Mesodermal cell (in vitro differentiated cells): ENCODE data around the gene IZUMO3. TPM values are rescaled to one million over a fixed set of nuclear protein-coding genes. Genes with fewer than 3 reads are reported as not detected.
"Not testable (repeated sequence)": the region's sequence is repeated elsewhere in the genome, so short reads cannot be mapped to it uniquely, and the experiment has no call there.

Source experiments
- H3K27ac ChIP-seq: 2 replicates; pipeline ENCODE4 v1.7.0; 2013; ENCODE audit warnings: mild to moderate bottlenecking, low read depth, low read length, moderate library complexity; ENCODE audit not compliant: severe bottlenecking
- H3K36me3 ChIP-seq: 2 replicates; pipeline ENCODE4 v1.7.1; 2013; ENCODE audit warnings: mild to moderate bottlenecking, low read length, moderate library complexity; ENCODE audit not compliant: control insufficient read depth, insufficient read depth
- H3K4me1 ChIP-seq: one replicate; pipeline ENCODE4 v1.7.1; 2013; ENCODE audit warnings: mild to moderate bottlenecking, low read length; ENCODE audit not compliant: insufficient read depth, control insufficient read depth, poor library complexity, severe bottlenecking
- H3K4me3 ChIP-seq: 2 replicates; pipeline ENCODE4 v1.7.0; 2013; ENCODE audit warnings: low read length, control low read depth, mild to moderate bottlenecking; ENCODE audit not compliant: insufficient read depth, poor library complexity, severe bottlenecking; ENCODE audit errors: extremely low read depth
- H3K9me3 ChIP-seq: 2 replicates; pipeline ENCODE4 v1.7.1; 2013; ENCODE audit warnings: mild to moderate bottlenecking, low read length, moderate library complexity; ENCODE audit not compliant: control insufficient read depth
- WGBS, 2 experiments: methylation state at CpG; one replicate each; pipeline ENCODE4 v1.1.5; 2013; ENCODE audit warnings: missing lambda C conversion rate in 2 of 2; ENCODE audit not compliant: insufficient coverage in 2 of 2; 5-methylcytosine and 5-hydroxymethylcytosine counted together
- polyA plus RNA-seq, 2 experiments: library from polyadenylated mRNA; stranded (reverse); fragments of 50-300 nt; gene quantifications; one replicate each; pipeline ENCODE4 v1.2.3, GENCODE V29; 2013

The IZUMO3 gene, protein sequence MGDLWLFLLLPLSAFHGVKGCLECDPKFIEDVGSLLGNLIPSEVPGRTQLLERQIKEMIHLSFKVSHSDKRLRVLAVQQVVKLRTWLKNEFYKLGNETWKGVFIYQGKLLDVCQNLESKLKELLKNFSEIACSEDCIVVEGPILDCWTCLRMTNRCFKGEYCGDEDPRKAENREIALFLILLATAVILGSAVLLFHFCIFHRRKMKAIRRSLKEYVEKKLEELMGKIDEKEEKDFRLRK
- polyA plus RNA-seq (2013, experiment 1 of 2) = not detected
- polyA plus RNA-seq (2013, experiment 2 of 2) = not detected

DNA sequence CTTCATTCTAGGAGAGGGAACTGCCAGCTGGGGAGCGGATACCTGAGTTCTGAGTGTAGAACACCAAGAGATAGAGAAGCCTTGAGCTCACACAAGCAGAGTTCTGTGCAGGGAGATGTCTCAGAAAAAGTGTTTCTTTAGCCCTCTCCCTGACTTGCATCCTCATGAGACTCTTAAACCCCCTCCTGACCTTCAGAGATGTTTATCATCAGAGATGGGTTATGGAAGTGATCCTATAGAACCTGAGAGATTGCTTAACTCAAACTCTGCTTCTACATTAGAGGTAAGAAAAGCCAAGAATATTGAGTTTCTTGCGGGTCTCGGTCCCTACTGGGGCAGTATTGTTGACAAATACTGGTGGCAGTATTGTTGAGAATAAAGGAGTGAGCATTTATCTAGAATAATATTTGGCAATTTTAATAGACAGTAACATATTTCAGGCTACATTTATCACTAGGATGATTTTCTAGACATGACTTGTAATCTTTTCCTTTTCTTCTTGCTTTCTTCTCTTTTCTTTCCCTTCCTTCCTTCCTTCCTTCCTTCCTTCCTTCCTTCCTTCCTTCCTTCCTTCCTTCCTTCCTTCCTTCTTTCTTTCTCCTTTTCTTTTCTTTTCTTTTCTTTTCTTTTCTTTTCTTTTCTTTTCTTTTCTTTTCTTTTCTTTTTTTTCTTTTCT is at the start of gene IZUMO3:
IZUMO3 (minus strand) TSS at position 51 of the 676 bp plus-strand sequence. CDS start 248 bp downstream, outside the sequence.
- H3K9me3 ChIP-seq = no peaks in the 10 kb centered on the region
- no CpG with 5 or more reads among the region's 3 CpGs for WGBS, 2 experiments
- H3K4me1 ChIP-seq = no peaks in the 10 kb centered on the region
- no peak within 1 kb of the TSS for H3K4me3 ChIP-seq
- no peak within 1 kb of the TSS for H3K27ac ChIP-seq
- H3K36me3 ChIP-seq = no peaks in the 10 kb centered on the region

DNA sequence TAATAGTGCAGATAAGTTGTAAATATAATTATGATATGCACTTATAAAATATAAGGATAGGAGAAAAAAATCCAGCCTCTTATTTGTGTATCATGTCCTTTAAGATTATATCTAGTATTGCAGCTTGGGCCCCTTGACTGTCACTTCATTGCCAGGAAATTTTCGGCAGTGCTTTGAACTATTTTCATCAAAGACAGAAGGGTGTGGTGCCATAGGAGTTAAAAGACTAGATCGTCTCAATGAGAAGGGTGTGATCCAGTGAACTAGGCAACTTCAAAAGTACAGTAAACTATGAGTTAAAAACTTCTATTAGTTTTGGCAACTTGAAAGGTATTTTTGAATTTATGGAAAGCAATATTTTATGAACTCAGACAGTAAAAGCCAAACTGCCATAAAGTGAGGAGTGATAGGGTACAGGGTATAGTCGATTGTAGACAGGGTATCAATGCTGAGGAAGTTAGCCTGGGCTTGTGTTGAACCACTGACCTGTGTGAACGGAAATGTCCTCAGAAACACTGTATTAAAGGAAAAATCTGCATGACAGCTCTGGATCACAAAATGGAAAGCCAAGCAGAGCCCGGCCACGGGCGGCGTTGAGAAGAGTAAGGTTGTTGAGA is 48.6 kb upstream of the IZUMO3 start:
- H3K9me3 ChIP-seq = no peaks in the 10 kb centered on the region
- WGBS, 2 experiments = 91 to 94% methylated on average over 5 to 8 of the region's 8 CpGs
- no peak overlapping the region for H3K27ac ChIP-seq
- no peaks in the 10 kb centered on the region for H3K36me3 ChIP-seq
- H3K4me3 ChIP-seq = no peak overlapping the region
- H3K4me1 ChIP-seq = peaks cover 6% of the 10 kb centered on the region

DNA sequence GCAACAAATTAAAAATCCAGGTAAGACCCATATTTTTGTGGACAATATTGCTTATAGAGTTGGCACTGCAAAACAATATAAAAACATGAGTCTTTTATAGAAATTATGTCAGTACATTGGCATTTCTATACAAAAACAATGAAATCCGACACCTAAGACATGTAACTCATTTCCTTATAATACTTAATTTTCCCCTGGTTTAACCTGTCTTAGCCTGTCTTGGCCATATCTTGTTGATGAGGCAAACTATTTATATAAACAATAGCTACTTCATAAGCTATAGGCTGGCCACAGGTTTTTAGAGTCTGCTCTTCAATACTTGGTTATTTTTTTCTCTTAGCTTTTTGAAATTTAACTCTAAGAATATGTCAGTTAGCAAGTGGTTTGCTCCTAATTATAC is 44.7 kb upstream of the IZUMO3 start:
- Histone ChIP-seq H3K36me3 (no peaks in the 10 kb centered on the region), H3K9me3 (peaks cover 7% of the 10 kb centered on the region), H3K4me1 (peaks cover 6% of the 10 kb centered on the region), H3K27ac (no peak overlapping the region), H3K4me3 (no peak overlapping the region)
- WGBS, 2 experiments = no CpG with 5 or more reads among the region's 1 CpG

DNA sequence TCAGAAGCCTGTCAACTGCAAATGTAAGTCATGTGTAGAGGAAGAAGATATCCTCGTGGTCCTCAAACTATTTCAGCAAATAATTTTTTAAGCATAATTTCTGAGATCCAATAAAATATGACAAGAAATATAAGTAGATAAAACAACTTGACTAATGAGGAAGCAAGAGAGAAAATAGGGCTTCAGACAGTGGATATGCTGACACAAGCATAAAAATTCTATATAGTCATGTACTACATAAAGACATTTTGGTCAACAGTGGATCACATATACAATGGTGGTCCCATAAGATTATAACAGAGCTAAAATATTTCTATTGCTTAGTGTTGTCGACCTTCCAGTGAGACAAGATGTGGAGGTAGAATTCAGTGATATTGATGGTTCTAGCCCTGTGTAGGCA is 42.2 kb upstream of the IZUMO3 start:
- WGBS, 2 experiments = 86% methylated on average over 1 of the region's 2 CpGs; no CpG with 5 or more reads in 1 of the 2 experiments
- no peak overlapping the region for H3K27ac ChIP-seq
- H3K4me3 ChIP-seq = no peak overlapping the region
- H3K36me3 ChIP-seq = no peaks in the 10 kb centered on the region
- H3K9me3 ChIP-seq = peaks cover 12% of the 10 kb centered on the region
- H3K4me1 ChIP-seq = peaks cover 6% of the 10 kb centered on the region

DNA sequence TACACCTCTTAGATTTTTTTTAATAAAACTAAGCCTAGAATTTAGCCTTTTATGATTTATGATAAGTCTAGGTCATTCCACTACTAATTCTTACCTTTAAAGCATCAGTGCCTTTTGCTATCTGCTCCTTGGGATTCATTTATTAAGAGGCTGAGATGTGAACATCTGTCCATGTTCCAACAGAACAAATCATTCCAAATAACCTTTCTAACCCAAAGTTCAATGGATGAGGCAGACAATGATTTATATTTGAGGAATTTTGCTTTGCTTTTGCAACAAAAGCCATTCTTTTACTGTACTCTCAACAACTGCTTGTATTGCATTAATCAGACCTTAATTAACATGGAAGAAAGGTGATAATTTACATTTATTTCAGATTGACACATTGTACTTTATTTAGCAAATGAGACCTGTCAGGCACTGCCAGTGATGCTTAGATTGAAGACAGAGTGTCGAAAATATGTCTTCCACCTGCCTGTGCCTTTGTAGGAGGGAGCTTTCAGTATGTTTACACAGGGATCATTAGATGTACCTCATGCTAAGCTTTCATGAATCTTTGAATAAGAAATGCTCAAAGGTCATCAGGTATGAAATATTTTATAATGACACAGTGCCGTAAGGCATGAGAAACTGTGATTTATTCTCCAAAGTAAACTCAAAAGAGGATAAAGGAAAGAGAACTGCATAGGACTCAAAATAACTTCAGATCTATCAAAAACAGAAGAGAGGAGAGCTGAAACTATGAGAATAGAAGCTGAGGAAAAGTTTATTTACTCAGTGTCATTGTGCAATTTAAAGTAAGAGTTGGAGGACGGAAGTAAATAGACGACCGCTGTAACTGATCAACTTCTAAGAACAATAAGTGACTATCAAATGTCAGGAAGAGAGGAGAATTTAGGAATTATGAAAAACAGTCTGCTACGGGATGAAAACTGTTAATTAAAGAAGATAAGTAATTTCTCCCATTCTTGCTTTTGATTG is 36.7 kb upstream of the IZUMO3 start:
- Histone ChIP-seq H3K36me3 (no peaks in the 10 kb centered on the region), H3K4me1 (no peaks in the 10 kb centered on the region), H3K4me3 (no peak overlapping the region), H3K27ac (no peak overlapping the region), H3K9me3 (peaks cover 12% of the 10 kb centered on the region)
- WGBS, 2 experiments = 96 to 97% methylated on average over 4 to 5 of the region's 6 CpGs

DNA sequence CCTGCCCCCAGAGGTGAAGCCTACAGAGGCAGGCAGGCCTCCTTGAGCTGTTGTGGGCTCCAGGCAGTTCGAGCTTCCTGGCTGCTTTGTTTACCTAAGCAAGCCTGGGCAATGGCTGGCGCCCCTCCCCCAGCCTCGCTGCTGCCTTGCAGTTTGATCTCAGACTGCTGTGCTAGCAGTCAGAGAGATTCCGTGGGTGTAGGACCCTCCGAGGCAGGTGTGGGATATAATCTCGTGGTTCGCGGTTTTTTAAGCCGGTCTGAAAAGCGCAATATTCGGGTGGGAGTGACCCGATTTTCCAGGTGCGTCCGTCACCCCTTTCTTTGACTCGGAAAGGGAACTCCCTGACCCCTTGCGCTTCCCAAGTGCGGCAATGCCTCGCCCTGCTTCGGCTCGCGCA is 34.3 kb upstream of the IZUMO3 start:
- H3K27ac ChIP-seq, H3K9me3 ChIP-seq, H3K4me3 ChIP-seq, H3K4me1 ChIP-seq, H3K36me3 ChIP-seq: not testable (repeated sequence)
- 40 to 57% methylated on average over 5 to 7 of the region's 21 CpGs for WGBS, 2 experiments

DNA sequence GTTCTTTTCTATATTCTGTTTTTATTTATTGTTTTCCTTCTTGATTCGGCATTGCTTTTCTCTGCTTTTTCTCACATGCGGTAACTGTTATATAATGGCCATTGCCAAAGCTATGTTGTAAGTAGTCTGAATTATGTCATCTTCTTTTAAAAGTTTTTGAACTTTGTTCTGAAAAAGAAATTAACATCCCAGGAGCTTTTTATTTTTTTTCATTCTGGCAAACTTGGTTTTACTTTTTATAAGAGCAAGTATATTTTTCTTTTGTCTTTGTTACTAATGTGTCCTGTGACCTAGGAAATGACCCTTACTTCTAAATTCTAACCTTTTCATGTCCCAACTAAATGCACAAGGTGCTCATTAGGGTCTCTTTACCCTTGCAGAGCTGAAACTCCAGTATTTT is 26.7 kb upstream of the IZUMO3 start:
- Histone ChIP-seq H3K4me1 (no peaks in the 10 kb centered on the region), H3K9me3 (no peaks in the 10 kb centered on the region), H3K36me3 (no peaks in the 10 kb centered on the region), H3K27ac (no peak overlapping the region), H3K4me3 (no peak overlapping the region)
- WGBS, 2 experiments = no CpG with 5 or more reads among the region's 2 CpGs

DNA sequence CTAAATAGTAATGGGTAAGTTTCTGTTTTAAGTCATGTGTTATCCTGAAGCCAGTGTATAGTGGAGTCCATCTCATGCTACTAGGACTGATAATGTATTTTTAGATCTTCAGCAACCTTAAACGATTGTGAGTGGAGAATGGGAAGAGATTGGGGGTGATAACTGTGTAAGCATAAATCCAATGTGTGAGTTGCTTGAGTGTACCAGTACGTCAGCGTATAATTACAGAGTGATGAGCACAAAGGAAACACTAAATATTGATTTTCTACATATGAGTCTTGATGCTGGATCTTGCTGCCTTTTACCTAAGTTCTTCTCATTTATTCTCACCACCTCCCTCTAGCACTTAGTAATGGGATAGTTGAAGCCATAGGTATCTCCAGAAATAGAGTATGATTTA is 16.3 kb upstream of the IZUMO3 start:
- 50 to 90% methylated on average over 1 to 2 of the region's 3 CpGs for WGBS, 2 experiments

DNA sequence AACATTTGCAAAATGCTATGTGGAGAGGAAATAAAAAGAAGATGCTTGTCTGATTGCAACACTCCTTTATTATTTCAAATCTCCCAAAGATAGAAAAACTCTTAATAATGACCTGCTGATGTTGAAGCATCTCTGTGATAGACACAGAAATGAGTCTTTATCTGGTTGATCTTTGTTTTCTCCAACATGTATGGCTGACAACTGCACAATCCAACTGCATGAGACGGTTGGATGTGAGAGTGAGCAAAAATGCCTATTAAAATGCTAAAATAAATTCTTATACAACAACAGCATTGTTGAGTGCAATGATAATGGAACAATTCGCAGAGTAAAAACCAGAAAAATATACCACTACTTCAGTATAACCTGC is 7.5 kb upstream of the IZUMO3 start:
- H3K4me1 ChIP-seq = no peaks in the 10 kb centered on the region
- no CpG with 5 or more reads among the region's 2 CpGs for WGBS, 2 experiments
- H3K9me3 ChIP-seq = no peaks in the 10 kb centered on the region
- H3K4me3 ChIP-seq = no peak overlapping the region
- no peak overlapping the region for H3K27ac ChIP-seq
- no peaks in the 10 kb centered on the region for H3K36me3 ChIP-seq

More for the DNA sequence above, 16.3 kb upstream of the IZUMO3 start:
- no peaks in the 10 kb centered on the region for H3K4me1 ChIP-seq
- H3K4me3 ChIP-seq = no peak overlapping the region
- no peaks in the 10 kb centered on the region for H3K36me3 ChIP-seq
- no peak overlapping the region for H3K27ac ChIP-seq
- no peaks in the 10 kb centered on the region for H3K9me3 ChIP-seq

DNA sequence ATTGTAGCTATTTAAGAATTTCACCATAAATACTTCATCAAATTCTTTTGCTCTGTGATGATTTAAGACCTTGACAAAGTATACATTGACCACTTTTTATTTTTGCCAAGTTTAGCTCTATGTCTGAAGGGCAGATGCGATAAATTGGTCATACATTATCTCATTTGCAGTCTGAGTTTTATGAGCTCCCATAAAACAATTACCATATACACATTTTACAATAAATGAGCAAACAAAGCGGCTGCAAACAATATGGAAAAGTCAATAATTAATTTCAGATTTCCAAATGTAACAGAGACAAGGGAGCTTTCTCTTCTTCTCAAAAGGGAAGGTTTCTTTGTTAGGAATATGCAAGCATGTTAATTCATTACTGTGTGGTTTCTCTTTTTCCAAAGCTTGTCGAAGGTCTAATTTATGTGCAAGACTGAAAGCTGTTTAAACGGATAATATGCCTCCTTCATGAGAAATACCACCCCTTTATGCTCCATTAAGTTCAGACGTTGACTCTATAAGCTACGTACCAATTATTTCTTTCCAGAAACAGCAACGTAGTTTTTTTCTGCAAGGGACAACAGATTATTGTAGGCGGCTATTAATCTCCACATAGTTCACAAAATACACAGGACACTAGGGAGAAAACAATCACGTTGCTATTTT is 7.0 kb upstream of the IZUMO3 start:
- 93 to 96% methylated on average over 3 to 4 of the region's 9 CpGs for WGBS, 2 experiments
- Histone ChIP-seq H3K4me1 (no peaks in the 10 kb centered on the region), H3K36me3 (no peaks in the 10 kb centered on the region), H3K4me3 (no peak overlapping the region), H3K9me3 (no peaks in the 10 kb centered on the region), H3K27ac (no peak overlapping the region)
